GM21576 (cell line): ENCODE data around the gene MACROD2.

Source experiments
- ATAC-seq: cut with Tn5 transposase; IDR thresholded peaks from one replicate; pipeline ENCODE4 v1.9.1; 2021; ENCODE audit warnings: mild to moderate bottlenecking, moderate library complexity; ENCODE audit not compliant: unreplicated experiment

Gene MACROD2

DNA sequence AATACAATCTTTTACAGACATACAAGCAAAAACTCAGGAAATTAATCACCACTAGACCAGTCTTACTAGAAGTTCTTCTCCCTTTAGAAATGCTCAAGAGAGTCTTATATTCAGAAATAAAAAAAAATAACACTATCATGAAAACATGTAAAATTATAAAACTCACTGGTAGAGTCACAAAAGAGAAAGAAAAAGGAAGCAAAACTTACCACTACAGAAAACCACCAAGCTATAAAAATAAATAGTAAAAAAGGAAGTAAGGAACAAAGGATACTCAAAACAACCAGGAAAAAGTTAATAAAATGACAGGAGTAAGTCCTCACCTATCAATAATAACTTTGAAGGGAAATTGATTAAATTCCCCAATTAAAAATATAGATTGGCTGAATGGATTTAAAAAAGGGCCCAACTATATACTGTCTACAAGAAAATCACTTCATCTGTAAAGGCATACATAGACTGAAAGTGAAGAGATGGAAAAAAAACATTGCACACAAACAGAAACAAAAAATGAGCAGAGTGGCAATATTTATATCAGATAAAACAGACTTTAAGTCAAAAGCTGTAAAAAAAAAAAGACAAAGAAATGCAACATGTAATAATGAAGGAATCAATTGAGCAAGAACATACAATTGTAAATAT, 2088.4 kb downstream of the MACROD2 start:
- no peak for ATAC-seq

DNA sequence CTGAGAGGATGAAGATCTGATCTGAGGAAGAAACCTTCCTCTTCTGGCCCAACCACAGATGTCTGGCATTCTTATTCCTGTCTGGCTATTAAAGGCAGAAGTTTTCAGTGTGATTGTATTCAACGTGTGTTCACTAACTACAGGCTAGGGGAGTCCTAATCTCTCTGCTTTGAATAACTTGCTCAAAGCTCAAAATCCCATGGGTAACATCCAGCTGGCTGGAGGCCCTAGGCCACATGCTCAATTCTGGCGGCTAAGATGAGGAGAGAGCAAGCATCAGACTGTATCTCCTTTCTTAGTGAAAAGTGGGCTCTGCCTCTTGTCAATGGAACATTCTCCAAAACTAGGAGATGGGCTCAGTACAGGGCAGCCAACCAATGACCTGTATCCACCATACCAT, 2099.9 kb downstream of the MACROD2 start:
- no peak for ATAC-seq

DNA sequence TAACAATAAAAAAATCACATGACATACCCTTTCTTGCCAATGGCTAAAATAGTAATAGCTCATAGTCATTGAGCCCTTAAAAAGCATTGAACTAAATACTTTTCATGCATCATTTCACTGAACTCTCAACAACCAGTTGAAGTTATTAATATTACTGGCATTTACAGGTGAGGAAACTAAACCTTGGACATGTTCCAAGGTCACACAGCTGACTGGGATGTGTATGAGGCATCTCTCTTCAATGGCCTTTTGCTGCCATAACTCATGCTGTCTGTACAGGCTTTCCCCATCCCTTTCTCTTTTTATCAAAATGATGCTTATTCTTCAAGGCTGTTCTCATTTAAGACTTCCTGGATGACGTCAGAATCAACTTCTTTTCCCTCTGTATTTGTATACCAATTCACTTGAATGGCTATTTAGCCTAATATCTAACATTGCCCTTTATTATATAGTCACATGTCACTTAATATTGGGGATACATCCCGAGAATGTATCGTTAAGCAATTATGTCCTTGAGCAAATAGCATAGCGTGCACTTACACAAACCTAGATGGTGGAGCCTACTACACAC, 2101.5 kb downstream of the MACROD2 start:
- no peak for ATAC-seq

DNA sequence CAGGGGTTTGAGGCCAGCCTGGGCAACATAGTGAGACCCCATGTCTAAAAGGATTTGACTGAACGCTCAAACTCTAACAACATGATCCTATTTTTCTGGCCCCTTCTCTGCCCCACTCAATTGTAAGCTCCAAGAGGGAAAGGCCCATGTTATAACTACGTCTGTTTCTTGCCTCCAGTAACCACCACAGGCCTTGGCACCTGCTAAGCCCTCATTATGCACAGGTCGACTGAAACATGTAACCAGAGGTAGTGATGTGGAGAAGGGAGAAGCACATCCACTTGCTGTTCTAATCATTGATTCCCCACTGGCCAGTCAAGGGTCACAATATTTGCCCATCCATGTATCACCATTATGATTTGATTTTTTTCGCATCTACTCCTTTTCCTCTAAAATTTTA, 2102.5 kb downstream of the MACROD2 start:
- no peak for ATAC-seq

DNA sequence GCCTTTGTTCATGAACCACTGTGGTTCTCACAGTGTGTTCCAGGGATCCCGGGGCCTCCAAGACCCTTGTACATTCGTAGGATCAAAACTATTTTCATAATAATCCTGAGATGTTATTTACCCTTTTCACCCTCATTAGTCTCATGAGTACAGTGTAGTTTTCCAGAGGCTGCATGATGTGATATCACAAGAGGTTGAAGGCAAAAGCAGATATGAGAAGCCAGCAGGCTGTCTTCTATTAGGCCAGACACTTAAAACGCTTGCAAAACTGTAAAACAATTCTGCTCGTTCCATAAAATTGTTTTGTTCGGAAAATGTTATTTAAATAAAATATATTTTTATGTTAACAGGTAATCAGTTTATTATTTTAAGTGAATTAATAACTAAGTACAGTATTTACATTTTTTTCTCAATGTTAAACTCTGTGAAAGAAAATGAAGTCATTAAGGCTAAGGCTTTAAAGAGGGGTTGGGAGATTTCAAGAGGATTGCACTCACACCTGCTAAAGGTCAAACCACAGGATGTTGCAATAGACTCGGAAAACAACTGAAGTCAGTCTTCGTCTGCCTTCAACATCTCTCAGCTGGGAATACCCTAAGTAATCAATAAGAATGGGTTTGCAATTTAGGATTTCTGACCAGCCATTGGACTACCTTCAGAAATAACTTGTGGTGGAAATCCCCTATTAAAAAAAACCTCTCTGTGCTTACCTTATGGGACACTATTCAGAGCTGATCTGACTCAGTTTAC, 2103.7 kb downstream of the MACROD2 start:
- ATAC-seq, result no peak

DNA sequence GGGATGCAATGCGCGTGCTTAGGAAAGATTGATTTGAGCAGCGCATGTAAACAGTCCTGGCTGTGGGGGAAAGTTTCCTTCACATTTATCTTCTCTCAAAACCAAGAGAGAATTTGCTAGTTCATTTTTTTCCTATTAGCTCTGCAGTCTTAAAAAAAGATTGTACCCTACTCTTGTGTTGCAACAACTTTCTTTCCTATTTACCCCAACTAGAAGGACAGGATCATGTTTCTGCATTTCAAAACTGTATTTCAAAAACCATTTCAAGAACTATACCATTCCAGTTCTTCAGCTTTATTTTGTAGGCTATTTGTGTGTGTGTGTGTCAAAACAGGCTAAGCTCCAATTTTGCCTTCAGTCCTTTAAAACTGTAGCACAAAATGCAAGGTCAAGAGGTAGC, 2104.8 kb downstream of the MACROD2 start:
- ATAC-seq, result no peak

DNA sequence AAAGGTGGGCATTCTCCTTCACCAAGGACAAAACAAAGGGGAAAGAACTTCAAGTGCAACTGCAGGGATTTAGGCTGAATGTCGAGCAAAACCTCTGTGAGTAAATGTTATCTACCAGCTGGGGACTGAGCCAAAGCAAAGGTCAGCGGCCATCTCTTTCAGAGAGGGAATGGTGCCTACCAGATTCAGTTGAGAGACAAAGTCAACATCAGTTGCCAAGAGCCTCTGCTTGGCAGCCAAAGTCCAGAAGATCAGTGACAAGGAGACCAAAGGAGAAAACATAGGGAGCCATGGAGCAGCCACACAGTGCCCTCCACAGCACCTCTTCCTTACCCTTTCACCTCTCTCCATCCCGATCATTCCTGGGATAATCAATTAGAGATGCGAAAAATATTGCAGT, 2105.5 kb downstream of the MACROD2 start:
- no peak for ATAC-seq
